ENCODE data around the gene CERS2. TPM values are rescaled to one million over a fixed set of nuclear protein-coding genes. Genes with fewer than 3 reads are reported as not detected.

CERS2 gene
- total and polyA plus RNA-seq, 4 donors, result 212 to 346 (median 278) TPM

GRCh38 chr1:151007853-151008243 is 33.2 kb upstream of the CERS2 start:
- TF ChIP-seq HNF4A (conservative IDR thresholded peaks at IDR 0.05), result no peak
- TF ChIP-seq NR2F2 (IDR thresholded peaks at IDR 0.05), result no peak
- TF ChIP-seq HNF4G (IDR thresholded peaks at IDR 0.05), result no peak
- TF ChIP-seq FOXA1 (IDR thresholded peaks at IDR 0.05), result no peak
- TF ChIP-seq FOXA2 (IDR thresholded peaks at IDR 0.05), result no peak
- TF ChIP-seq REST (IDR thresholded peaks at IDR 0.05), result no peak
- no peak for TF ChIP-seq JUND (IDR thresholded peaks at IDR 0.05)
- TF ChIP-seq RXRA (IDR thresholded peaks at IDR 0.05), result no peak
- TF ChIP-seq SP1 (IDR thresholded peaks at IDR 0.05), result no peak
- TF ChIP-seq YY1 (IDR thresholded peaks at IDR 0.05), result no peak
- TF ChIP-seq EGR1 (IDR thresholded peaks at IDR 0.05; ENCODE audit: low read depth in 2 of 2), result no peak
- TF ChIP-seq CTCF (IDR thresholded peaks at IDR 0.05; ENCODE audit: low read depth, low read length, missing input control), result no peak
- no peak for TF ChIP-seq TAF1 (conservative IDR thresholded peaks at IDR 0.05)
- TF ChIP-seq ATF3 (IDR thresholded peaks at IDR 0.05), result no peak
- TF ChIP-seq GABPA (IDR thresholded peaks at IDR 0.05 in 1 of 2, conservative IDR thresholded peaks at IDR 0.05 in 1 of 2), result no peak
- no peak for TF ChIP-seq RAD21 (IDR thresholded peaks at IDR 0.05)
- peak overlapping the region in 1 of 3 donors; percentile 78 for H3K4me3 ChIP-seq (ENCODE audit: low read depth in 1 of 3, low read length in 3 of 3)
- peaks cover 18 to 68% (median 61%) of the 10 kb centered on the region in 4 donors for H3K4me1 ChIP-seq (ENCODE audit: control insufficient read depth in 4 of 4, insufficient read depth in 4 of 4, low read length in 3 of 4)

GRCh38 chr1:151006327-151007052 is 31.9 kb upstream of the CERS2 start, which contains the start of gene MINDY1:
TSS of gene MINDY1 (minus strand) at chr1:151006902. CDS start at chr1:151002617, 4,285 bp downstream.
- peak; percentile 65 for DNase-seq (ENCODE audit: low spot score)
- Histone ChIP-seq H3K27me3 (ENCODE audit: control insufficient read depth in 4 of 4, insufficient read depth in 4 of 4, low read length in 3 of 4) (no peaks in the 10 kb centered on the region), H3K9me3 (ENCODE audit: control insufficient read depth in 4 of 4, low read length in 3 of 4) (no peaks in the 10 kb centered on the region), H3K36me3 (ENCODE audit: control insufficient read depth in 4 of 4, insufficient read depth in 3 of 4, low read depth in 1 of 4, low read length in 3 of 4) (peaks cover 0 to 11% (median 4%) of the 10 kb centered on the region in 4 donors), H3K27ac (ENCODE audit: low read depth in 1 of 2, low read length in 2 of 2) (peak within 1 kb of the TSS; percentile 84), H3K4me1 (ENCODE audit: control insufficient read depth in 4 of 4, insufficient read depth in 4 of 4, low read length in 3 of 4) (peaks cover 18 to 67% (median 53%) of the 10 kb centered on the region in 4 donors), H3K4me3 (ENCODE audit: low read depth in 1 of 3, low read length in 3 of 3) (peak within 1 kb of the TSS; percentile 33 to 84 (median 61)), H3K9ac (ENCODE audit: low read depth in 1 of 2, low read length in 2 of 2) (peak within 1 kb of the TSS; percentile 34 to 79)
- WGBS, result under 1% methylated on average over 18 of the region's 18 CpGs
- TF ChIP-seq REST (IDR thresholded peaks at IDR 0.05) (peak; percentile 91), EGR1 (IDR thresholded peaks at IDR 0.05; ENCODE audit: low read depth in 2 of 2) (no peak), CTCF (IDR thresholded peaks at IDR 0.05; ENCODE audit: low read depth, low read length, missing input control) (peak; percentile 40), ZBTB33 (IDR thresholded peaks at IDR 0.05) (no peak), NR2F2 (IDR thresholded peaks at IDR 0.05) (no peak), HNF4A (conservative IDR thresholded peaks at IDR 0.05) (peak; percentile 59 to 72), GABPA (IDR thresholded peaks at IDR 0.05 in 1 of 2, conservative IDR thresholded peaks at IDR 0.05 in 1 of 2) (no peak), TAF1 (conservative IDR thresholded peaks at IDR 0.05) (peak; percentile 91)

More at GRCh38 chr1:151007853-151008243, 33.2 kb upstream of the CERS2 start:
- H3K9me3 ChIP-seq (ENCODE audit: control insufficient read depth in 4 of 4, low read length in 3 of 4), result no peaks in the 10 kb centered on the region
- H3K9ac ChIP-seq (ENCODE audit: low read depth in 1 of 2, low read length in 2 of 2), result peak overlapping the region in 1 of 2 donors; percentile 64
- 6% methylated on average over 4 of the region's 4 CpGs for WGBS
- no peaks in the 10 kb centered on the region for H3K27me3 ChIP-seq (ENCODE audit: control insufficient read depth in 4 of 4, insufficient read depth in 4 of 4, low read length in 3 of 4)
- peak overlapping the region; percentile 84 for H3K27ac ChIP-seq (ENCODE audit: low read depth in 1 of 2, low read length in 2 of 2)
- DNase-seq (ENCODE audit: low spot score), result no peak
- H3K36me3 ChIP-seq (ENCODE audit: control insufficient read depth in 4 of 4, insufficient read depth in 3 of 4, low read depth in 1 of 4, low read length in 3 of 4), result no peaks in the 10 kb centered on the region

All from liver (tissue), 9 donors.